ENCODE data around the gene ATOH8. TPM values are rescaled to one million over a fixed set of nuclear protein-coding genes. Genes with fewer than 3 reads are reported as not detected.
A peak's percentile ranks its signal among the peaks of the same experiment; 100 is the strongest.

The ATOH8 gene
- polyA plus RNA-seq, 5 donors = 25.6 to 38.9 (median 37.3) TPM

DNA sequence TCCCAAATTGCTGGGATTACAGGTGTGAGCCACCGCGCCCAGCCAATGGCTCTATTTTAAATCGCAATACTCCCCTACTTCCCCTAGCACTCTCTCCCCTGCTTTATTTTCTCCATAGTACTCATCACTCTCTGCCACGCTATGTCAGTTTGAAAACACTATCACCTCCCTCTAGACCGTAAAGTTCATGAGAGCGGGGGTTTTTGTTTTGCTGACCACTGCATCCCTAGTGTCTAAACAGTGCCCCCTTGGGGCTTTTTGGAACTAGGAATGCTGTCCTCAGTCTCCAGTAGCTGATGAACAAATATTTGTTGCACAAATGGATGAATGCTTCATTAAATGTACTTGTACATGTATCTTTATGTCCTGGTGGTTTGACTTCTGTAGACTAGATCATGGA, 44.1 kb downstream of the ATOH8 start:
- no peak for DNase-seq

GRCh38 chr2:85799215-85799956, 45.6 kb downstream of the ATOH8 start:
- DNase-seq = no peak

DNA sequence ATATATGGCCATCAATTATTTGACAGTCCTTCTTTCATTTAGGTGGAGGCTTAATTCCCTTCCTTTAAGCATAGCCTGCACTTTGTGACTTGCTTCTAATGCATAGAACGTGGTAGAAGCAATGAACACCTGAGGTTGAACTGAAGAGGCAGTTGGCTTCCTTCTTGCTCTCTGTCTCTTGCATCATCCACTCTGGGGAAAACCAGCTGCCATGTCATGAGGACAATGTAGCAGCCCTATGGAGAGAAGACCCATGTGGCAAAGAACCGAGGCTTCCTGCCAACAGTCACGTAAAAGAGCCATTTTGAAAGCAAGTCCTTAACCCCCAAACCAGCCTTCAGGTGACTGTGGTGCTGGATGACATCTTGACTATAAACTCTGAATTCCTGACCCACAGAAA, 46.8 kb downstream of the ATOH8 start:
- no peak for DNase-seq

GRCh38 chr2:85801871-85802270, 48.1 kb downstream of the ATOH8 start:
- DNase-seq = no peak

DNA sequence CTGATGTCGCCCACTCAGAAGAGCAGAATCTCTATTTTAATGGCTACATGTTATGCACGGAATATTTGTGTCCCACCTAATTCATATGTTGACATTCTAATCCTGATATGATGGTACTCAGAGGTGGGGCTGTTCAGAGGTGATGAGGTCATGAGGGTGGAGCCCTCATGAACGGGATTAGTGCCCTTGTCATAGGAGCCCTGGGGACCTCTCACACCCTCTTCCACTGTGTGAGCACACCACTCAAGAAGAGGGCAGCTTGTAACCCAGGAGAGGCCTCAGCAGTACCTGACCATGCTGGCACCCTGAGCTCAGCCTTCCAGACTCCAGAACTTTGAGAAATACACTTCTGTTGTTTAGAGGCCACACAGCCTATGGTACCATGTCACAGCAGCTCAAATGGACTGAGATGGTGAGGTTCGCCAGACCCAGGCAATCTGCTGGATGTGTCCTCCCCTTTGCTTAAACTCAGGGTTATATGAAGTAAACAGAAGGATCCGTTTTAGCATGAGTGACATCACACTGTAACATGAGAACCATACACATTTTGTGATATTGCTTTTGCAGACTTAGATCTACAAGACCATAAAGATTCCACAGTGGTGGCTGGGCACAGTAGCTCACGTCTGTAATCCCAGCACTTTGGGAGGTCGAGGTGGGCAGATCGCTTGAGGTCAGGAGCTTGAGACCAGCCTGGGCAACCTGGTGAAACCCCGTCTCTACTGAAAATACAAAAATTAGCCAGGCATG, 48.7 kb downstream of the ATOH8 start:
- no peak for DNase-seq

DNA sequence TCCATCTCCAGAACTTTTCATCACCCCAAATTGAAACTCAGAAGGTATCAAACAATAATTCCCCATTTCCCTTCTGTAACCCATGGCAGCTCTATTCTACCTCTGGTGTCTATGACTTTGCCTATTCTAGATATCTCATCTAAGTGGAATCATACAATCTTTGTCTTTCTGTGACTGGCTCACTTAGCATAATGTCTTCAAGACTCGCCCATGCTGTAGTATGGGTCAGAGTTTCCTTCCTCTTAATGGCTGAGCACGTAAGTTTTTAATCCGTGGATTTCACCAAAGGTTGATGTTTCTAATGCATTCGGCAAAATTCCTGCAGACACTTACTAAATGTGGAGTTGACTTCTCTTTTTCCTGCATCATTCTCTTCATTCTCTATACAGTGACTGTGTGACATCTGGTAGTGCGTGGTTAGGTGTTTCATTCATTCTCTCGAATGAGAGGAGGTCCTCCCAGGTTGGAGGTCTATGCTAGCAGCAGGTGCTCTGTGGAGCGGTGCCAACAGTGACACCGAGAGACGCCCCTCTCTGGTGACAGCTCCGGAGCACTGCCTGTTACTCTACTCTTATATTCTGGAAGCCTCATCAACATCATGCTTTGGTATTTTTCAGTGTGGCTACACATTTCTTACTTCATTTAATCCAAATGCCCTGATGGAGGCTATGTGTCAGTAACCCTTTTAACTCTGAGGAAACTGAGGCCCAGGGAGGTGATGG, 50.1 kb downstream of the ATOH8 start:
- DNase-seq = no peak

GRCh38 chr2:85804583-85804982, 50.8 kb downstream of the ATOH8 start:
- DNase-seq = no peak

DNA sequence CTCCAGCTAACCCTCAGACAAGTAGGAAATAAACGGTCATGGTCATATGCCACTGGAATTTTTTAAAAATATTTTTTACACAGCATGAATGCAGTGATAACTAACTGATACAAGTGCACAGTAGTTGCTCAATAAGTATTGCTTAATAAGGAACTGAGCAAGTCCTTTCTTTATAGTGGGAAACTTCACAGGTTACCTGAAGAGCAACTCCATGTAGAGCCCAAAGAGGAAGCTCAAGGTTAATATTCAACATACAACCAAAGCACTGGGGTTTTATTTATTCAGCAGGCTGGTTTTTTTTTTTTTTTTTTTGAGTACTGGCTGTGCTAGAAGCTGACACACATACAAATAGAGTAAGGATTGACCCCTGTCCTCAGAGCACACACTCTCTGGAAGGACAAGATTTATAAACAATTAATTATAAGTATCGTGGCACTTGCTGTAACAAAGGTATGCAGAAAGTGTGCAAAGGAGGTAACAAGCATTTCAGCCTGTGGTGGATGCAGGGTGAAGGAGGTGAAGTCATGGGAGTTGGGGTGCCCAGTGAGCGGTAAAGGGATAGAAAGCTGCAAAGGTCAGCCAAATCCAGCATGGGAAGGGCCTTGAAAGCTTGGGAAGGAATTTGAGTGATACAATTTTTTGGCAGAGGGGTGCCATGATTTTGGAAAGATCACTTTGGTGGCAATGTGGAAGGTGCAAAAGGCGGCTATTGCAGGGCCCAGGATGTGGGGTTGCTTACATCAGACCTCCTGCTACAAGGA, 52.7 kb downstream of the ATOH8 start:
- no peak for DNase-seq

DNA sequence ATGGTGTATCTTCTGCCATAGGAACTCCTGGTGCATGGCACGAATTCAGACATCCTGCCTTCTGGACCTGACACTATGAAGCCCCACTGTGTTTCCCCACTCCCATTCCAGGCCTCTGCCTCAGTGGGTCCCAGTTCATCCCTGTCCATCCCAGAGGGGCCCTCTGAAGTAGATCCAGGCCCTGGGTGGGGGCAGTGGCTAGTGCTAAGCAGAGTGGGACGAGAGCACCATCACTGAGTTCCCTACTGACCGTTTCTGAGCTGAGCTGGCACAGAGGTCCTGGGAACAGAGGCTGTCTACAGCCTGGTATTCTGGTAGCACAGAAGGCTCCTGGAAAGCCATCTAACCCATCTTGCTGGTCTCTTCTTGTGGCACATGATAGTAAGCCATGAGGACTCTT, 54.0 kb downstream of the ATOH8 start:
- no peak for DNase-seq

- no peak for DNase-seq
Measured at GRCh38 chr2:85810371-85811179, 56.8 kb downstream of the ATOH8 start.

DNA sequence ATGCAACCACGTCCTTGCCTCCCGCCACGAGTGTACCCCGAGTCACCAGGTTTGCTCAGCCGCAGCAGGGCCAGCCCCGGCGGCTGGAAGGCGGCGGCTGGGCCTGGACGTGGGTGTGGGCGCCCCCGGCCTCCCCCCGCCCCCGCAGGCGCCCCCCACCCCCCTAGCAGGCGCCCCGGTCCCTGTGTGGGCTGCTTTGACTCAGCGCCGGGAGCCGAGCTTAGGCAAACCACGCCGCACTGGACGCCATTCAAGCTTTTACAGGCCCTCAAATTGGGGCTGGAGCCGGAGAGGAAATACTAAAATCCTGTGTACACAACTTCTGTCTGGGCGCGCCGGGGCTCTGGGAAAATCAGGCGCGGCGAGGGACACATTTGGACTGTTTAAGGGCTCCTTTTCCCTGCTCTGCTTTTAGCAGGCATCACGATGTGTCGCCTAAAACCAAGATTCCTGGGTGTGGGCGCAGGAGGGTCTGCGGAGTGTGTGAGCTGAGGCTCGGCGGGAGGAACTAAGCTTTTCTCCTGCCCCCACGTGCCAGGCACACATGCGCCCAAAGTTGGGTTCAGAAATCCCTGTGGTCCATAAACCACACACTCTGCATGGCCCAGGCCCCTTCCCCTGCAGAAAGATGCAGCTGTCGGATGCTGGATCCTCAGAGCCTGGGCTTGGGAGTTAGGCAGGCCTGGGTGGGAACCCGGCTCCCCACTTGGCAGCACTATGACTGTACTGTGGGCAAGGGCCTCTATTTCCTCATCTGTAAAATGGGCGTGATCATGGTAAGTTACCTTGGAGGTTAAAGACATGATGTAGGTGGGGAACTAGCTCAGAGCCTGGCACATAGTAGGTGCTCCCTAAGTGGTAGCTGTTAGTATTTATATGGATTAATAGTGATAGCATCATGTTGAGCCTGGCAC, 57.6 kb downstream of the ATOH8 start:
- DNase-seq = peak in 1 of 2 donors; percentile 32

DNA sequence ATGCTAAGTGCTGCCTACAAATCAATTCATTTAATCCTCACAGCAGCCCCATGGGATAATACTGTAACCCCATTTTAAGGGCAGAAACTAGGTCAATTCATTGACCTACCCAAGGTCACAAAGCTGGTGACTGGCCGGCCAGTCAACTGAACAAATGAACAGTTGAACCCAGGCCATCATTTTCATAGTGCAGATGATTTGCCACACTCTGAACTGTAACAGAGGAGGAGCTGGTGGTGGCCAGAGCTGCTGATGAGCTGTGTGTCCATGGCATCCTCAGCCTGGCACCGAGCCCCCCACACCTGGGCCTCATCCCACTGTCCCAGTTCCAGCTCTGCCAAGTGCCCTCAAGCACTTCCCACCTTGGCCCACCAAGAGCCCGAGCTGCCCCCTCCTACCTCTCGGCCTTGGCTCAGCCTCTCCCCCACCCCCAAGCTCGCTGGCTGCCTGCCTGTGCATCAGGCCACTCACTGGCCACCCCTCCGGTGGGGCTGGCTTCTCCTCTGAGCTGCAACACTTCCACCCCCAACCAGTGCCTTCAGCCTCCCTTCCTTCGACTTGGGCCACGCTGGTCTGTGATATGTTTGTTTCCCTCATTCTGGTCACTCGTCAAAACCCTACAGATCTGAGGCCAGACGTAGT, 58.4 kb downstream of the ATOH8 start:
- no peak for DNase-seq

DNA sequence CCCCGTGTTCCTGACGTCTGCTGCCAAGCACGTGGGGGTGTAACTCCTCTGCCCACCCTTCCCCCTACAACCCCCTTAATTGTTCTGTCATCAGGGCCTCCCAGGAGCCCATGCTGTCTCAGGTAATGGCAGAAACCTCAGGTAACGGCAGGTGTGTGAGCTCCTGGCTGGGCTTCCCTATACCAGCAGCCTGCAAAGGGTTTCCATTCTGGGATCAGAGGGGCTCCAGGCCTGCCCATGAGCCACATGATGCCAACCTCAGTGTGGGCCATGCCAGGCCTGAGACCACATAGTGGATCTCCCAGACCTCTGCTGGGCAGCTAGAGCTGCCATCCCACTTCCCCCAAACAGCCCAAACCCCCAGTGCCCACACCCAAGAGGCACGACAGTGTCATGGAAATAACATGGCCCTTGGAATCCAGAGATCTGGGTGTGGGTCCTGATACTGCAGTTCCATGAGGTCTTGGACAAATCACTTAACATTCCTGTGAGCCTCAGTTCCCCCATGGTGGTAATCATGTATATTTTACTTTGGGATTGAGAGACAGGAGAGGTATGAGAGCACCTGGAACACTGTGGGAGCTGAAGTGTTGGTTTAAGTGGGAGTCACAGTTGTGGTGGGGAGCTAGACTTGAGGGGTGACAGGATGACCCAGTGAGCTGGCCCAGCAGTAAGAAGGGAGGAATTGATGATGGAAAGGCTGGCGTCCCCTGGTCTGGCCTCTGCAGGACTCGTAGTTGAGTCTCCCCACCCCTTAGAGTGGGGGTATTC, 59.6 kb downstream of the ATOH8 start:
- no peak for DNase-seq

DNA sequence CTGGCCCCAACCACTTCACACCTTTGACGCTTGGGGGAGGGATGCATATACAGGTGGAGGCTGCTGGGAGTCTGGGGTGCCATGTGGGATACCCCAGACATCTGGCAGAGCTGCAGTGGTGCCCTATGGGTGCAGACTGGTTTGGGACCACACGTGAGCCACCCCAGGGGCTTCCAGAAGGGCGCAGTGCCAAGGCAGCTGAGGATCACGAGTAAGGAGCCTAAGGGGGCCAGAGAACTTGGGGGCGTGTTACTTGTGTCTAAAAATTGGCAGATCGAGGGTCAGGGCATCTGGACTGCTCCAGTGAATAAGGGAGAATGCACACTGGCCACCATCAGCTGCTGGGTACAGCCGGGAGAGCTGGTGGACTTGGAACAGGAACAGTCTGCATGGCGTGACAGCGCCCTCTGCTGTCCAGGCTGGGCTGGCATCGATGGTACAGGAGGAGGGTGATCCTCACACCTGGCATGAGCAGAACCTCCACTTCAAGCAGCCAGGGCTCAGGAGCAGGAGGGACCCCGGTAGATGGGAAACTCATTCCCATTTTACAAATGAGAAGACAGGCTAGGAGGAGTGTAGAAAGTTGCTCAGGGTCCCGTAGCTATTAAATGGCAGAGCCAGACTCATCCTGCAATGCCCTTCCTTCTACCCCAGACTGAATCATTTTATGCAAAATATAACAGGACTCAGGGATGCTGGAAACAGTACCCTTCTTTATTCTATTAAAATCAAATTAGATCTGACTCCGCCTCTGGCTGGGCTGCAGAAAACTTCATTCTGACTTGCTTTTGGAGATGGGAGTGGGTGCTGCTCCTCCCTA, 60.4 kb downstream of the ATOH8 start:
- peak; percentile 78 to 85 for DNase-seq

DNA sequence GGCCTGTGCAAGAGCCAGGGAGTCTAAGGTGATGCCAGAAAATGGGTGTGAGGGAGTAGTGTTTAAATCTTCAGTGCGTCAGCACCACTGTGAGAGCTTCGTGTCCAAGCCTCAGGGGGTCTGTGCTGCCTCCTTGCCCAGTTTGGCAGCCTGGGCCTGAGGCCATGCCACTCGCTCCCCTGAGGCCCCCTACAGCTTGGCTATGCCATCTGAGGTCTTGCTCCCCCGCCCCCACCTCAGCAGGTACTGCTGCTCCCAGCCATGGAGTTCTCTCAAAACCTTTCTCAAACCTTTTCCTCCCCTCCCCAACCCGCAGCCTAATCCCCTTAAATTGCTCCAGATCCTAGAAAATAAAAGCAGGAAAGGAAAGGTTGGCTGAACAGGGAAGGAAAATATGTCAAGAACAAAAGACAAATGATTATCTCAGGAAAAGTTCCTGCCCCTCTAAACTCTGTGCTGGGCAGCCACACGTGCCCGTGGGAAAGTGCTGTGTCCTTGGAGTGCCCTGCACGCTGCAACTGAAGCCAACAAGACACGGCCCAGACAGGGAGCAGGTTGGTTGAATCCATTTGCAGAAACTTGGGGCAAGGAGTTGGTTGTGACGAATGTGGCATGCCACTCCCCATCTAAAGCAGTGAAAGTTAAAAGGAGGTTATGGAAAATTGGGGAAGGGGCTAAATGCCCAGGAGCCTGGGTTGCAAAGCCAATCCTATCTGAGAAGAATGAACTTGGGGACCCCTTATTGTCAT, 61.2 kb downstream of the ATOH8 start:
- no peak for DNase-seq

DNA sequence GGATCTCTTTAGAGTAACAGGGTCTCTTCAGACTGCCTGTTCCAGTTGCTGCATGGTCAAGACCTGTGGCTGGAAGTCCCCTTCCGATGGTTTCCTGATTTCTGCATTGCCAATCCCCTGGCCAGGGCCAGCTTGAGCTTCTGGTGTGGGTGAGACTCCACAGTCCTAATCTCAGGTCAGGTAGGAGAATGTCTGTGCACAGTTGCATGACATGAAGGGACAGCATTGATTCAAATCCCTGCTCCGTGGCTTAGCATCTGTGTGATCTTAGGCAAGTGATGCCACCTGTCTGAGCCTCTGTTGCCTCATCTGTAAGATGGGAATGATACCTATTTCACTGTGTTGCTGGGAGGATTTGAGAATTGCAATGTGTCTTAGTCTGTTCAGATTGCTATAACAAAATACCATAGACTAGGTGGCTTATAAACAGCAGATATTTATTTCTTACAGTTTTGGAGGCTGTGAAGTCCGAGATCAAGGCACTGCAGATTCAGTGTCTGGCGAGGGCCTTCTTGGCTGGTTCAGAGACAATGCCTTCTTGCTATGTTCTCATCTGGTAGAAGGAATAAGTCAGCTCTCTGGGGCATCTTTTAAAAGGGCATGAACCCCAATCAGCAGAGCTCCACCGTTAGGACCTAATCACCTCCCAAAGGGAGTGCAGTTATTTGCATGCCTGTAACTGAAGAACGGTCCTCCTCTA, 66.2 kb downstream of the ATOH8 start:
- DNase-seq = no peak
